Activated B cell treated with CpG ODN at 0.5 μM for 24 hours (primary cell): ENCODE measurements around the gene PAM. TPM values are rescaled to one million over a fixed set of nuclear protein-coding genes. Genes with fewer than 3 reads are reported as not detected.

Experiments
- ATAC-seq: fragments of 200-7000 bp; cut with Tn5 transposase; one replicate; pipeline ENCODE4 v1.10.0; 2021; ENCODE audit warnings: low read depth, mild to moderate bottlenecking, moderate library complexity
- CTCF ChIA-PET: fragments of 350-600 bp; sonication (Branson Sonifier 250); formaldehyde crosslinking; loops from one replicate; lab custom pipeline; 2021; ENCODE audit warnings: antibody characterized with exemption; lab: Charles Lee
- POLR2A ChIA-PET: fragments of 350-600 bp; sonication (Branson Sonifier 250); formaldehyde crosslinking; loops from one replicate; lab custom pipeline; 2021; ENCODE audit warnings: antibody characterized with exemption; lab: Charles Lee
- DNase-seq: peaks from one replicate; pipeline ENCODE4 v3.0.0; 2022
- H3K27ac Mint-ChIP-seq: one replicate; pipeline ENCODE4 v1.8.0; 2020; ENCODE audit warnings: mixed read lengths
- H3K27me3 Mint-ChIP-seq: one replicate; pipeline ENCODE4 v1.8.0; 2021; ENCODE audit warnings: mixed read lengths
- H3K36me3 Mint-ChIP-seq: one replicate; pipeline ENCODE4 v1.8.0; 2021; ENCODE audit warnings: low read depth, mixed read lengths
- H3K4me1 Mint-ChIP-seq: one replicate; pipeline ENCODE4 v1.8.0; 2021; ENCODE audit warnings: mixed read lengths
- H3K4me3 Mint-ChIP-seq: one replicate; pipeline ENCODE4 v1.8.0; 2020; ENCODE audit warnings: mild to moderate bottlenecking, mixed read lengths
- H3K9me3 Mint-ChIP-seq: one replicate; pipeline ENCODE4 v1.8.0; 2020; ENCODE audit warnings: mixed read lengths
- intact Hi-C: fragments of 100-400 bp; cut with micrococcal nuclease; formaldehyde crosslinking; loops from one replicate; pipeline ENCODE4 v1.15.1; 2024
- total RNA-seq: library from RNA; stranded (reverse); gene quantifications from 2 replicates; pipeline ENCODE4 v1.2.3, GENCODE V29; 2022
- TF ChIP-seq, protein P1 (sequence below): fragments of 200-600 bp; IDR thresholded peaks from one replicate; pipeline ENCODE4 v1.8.0; 2022; ENCODE audit warnings: antibody characterized with exemption, mild to moderate bottlenecking

PAM gene
- total RNA-seq, 1 donor from 2014 or later: 19.0 TPM

DNA sequence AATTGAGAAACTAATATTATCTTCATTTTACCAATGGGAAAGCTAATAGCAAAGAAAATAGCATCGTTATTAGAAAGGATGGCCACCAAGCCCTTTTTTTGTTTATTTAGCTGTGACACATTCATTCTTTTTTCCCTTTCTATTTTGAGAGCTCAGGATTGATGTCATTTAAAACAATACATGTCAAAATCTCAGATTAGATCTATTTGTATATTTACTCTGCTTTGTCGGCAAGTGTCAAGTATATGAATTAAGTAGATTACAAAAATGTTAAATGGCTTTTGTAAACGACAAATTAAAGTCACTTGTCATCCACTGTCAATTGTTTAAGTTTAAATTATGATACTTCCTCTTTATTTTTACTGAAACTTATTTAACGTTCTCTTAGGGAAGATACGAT, 118.9 kb downstream of the PAM start:
- CTCF ChIA-PET: no interaction called here
- TF ChIP-seq, protein P1, sequence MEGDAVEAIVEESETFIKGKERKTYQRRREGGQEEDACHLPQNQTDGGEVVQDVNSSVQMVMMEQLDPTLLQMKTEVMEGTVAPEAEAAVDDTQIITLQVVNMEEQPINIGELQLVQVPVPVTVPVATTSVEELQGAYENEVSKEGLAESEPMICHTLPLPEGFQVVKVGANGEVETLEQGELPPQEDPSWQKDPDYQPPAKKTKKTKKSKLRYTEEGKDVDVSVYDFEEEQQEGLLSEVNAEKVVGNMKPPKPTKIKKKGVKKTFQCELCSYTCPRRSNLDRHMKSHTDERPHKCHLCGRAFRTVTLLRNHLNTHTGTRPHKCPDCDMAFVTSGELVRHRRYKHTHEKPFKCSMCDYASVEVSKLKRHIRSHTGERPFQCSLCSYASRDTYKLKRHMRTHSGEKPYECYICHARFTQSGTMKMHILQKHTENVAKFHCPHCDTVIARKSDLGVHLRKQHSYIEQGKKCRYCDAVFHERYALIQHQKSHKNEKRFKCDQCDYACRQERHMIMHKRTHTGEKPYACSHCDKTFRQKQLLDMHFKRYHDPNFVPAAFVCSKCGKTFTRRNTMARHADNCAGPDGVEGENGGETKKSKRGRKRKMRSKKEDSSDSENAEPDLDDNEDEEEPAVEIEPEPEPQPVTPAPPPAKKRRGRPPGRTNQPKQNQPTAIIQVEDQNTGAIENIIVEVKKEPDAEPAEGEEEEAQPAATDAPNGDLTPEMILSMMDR: no peak
- no peak overlapping the region for H3K27ac Mint-ChIP-seq
- DNase-seq (no peak), ATAC-seq (no peak)
- no peaks in the 10 kb centered on the region for H3K36me3 Mint-ChIP-seq
- H3K4me3 Mint-ChIP-seq: no peak overlapping the region
- H3K9me3 Mint-ChIP-seq: no peaks in the 10 kb centered on the region
- POLR2A ChIA-PET: no interaction called here
- H3K27me3 Mint-ChIP-seq: peaks cover 3% of the 10 kb centered on the region
- intact Hi-C loops: no loop called here
- no peaks in the 10 kb centered on the region for H3K4me1 Mint-ChIP-seq

DNA sequence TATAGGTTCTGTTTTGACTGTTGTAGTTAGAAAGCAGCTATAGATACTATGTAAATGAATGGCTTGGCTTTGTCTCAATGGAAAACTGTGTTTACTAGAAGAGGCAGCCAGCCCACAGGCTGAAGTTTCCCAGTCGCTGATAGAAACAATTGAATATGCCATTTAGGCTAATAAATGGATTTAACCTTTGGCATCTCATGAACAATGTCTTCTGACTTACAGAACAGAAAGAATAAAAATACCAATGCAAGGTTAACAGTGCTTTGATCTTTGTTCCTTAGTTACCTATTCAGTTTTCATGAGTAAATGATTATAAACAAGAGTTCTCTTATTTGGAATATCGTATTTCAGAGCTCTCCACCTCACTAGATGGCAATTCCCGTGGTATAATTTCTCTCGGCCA, 120.6 kb downstream of the PAM start:
- Mint-ChIP-seq H3K27me3 (no peaks in the 10 kb centered on the region), H3K27ac (no peak overlapping the region), H3K4me1 (no peaks in the 10 kb centered on the region), H3K9me3 (no peaks in the 10 kb centered on the region), H3K4me3 (no peak overlapping the region), H3K36me3 (no peaks in the 10 kb centered on the region)
- DNase-seq (no peak), ATAC-seq (no peak)
- CTCF ChIA-PET: no interaction called here
- TF ChIP-seq, protein P1: no peak
- intact Hi-C loops: no loop called here
- POLR2A ChIA-PET: no interaction called here

DNA sequence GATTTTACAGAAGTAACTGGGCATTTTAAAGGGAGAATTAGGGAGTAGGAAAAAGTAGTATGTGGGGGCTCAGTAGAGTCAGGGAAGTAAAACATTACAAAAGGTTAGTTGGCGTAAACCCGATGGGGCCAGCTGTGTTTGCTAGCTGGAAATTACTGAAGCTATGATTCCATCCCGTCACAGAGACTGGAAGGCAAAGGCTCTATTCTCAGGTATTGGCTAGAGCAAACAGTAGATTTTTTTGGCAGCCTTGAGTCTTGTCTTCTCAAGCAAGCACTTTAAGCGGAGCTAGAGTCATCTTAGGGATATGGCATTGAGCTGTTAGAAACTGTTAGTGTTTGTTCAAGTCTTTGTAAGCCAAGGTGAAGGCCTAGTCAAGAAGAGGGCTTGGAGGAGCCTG, 121.5 kb downstream of the PAM start:
- no peak overlapping the region for H3K4me3 Mint-ChIP-seq
- H3K4me1 Mint-ChIP-seq: no peaks in the 10 kb centered on the region
- no peaks in the 10 kb centered on the region for H3K36me3 Mint-ChIP-seq
- no peaks in the 10 kb centered on the region for H3K9me3 Mint-ChIP-seq
- H3K27ac Mint-ChIP-seq: no peak overlapping the region
- TF ChIP-seq, protein P1: no peak
- CTCF ChIA-PET: no interaction called here
- intact Hi-C loops: no loop called here
- no peaks in the 10 kb centered on the region for H3K27me3 Mint-ChIP-seq
- DNase-seq (no peak), ATAC-seq (no peak)
- POLR2A ChIA-PET: no interaction called here

DNA sequence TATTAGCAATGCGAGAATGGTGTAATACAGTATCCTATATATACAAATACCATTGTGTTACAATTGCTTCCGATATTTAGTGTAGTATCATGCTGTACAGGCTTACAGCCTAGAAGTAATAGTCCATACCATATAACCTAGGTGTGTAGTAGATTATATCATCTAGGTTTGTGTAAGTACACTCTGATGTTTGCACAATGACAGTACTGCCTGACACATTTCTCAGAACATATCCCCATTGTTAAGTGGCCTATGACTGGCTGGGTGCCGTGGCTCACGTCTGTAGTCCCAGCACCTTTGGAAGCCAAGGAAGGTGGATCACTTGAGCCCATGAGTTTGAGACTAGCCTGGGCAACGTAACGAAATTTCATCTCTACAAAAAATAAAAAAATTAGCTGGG, 124.6 kb downstream of the PAM start:
- CTCF ChIA-PET: no interaction called here
- TF ChIP-seq, protein P1: no peak
- Mint-ChIP-seq H3K36me3 (no peaks in the 10 kb centered on the region), H3K4me1 (no peaks in the 10 kb centered on the region), H3K27ac (no peak overlapping the region), H3K27me3 (no peaks in the 10 kb centered on the region), H3K9me3 (no peaks in the 10 kb centered on the region), H3K4me3 (no peak overlapping the region)
- DNase-seq (no peak), ATAC-seq (no peak)
- intact Hi-C loops: no loop called here
- POLR2A ChIA-PET: no interaction called here

DNA sequence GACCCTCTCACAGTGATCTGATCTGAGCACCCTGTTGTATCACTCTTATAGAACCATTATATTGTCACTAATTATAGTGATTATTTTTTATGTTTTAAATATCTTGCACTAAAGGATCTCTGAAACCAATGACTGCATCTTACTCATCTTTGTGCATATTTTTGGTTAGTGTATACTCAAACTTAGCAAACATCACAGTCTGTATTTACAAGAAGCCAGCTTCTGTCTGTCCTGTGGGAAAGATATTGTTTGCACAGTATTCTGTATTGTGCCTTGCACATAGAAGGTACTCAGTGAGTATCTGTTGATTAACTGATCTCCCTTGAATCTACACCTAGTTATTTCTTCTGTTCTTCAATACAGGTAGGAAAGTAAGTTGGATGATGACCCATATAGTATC, 131.5 kb downstream of the PAM start:
- Mint-ChIP-seq H3K9me3 (no peaks in the 10 kb centered on the region), H3K27me3 (no peaks in the 10 kb centered on the region), H3K36me3 (no peaks in the 10 kb centered on the region), H3K4me3 (no peak overlapping the region), H3K27ac (no peak overlapping the region), H3K4me1 (no peaks in the 10 kb centered on the region)
- CTCF ChIA-PET: no interaction called here
- intact Hi-C loops: no loop called here
- DNase-seq (no peak), ATAC-seq (no peak)
- POLR2A ChIA-PET: no interaction called here
- TF ChIP-seq, protein P1: no peak
